ENCODE data around the gene SAMD7. TPM values are rescaled to one million over a fixed set of nuclear protein-coding genes. Genes with fewer than 3 reads are reported as not detected.

Gene SAMD7
- total RNA-seq, 2 donors from 2014 or later = not detected

- no peak overlapping the region for H3K4me3 ChIP-seq
- no peaks in the 10 kb centered on the region for H3K9me3 ChIP-seq
- DNase-seq (ENCODE audit: low spot score) = no peak
- no peaks in the 10 kb centered on the region for H3K27me3 ChIP-seq
- H3K4me1 ChIP-seq = no peaks in the 10 kb centered on the region
- peaks cover 77% of the 10 kb centered on the region for H3K36me3 ChIP-seq
- TF ChIP-seq, protein P1, sequence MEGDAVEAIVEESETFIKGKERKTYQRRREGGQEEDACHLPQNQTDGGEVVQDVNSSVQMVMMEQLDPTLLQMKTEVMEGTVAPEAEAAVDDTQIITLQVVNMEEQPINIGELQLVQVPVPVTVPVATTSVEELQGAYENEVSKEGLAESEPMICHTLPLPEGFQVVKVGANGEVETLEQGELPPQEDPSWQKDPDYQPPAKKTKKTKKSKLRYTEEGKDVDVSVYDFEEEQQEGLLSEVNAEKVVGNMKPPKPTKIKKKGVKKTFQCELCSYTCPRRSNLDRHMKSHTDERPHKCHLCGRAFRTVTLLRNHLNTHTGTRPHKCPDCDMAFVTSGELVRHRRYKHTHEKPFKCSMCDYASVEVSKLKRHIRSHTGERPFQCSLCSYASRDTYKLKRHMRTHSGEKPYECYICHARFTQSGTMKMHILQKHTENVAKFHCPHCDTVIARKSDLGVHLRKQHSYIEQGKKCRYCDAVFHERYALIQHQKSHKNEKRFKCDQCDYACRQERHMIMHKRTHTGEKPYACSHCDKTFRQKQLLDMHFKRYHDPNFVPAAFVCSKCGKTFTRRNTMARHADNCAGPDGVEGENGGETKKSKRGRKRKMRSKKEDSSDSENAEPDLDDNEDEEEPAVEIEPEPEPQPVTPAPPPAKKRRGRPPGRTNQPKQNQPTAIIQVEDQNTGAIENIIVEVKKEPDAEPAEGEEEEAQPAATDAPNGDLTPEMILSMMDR (IDR thresholded peaks at IDR 0.05) = no peak
- H3K27ac ChIP-seq = no peak overlapping the region
Observed at GRCh38 chr3:169984292-169984691, 72.9 kb downstream of the SAMD7 start.

Other genes with a start within 250 kb of the SAMD7 start
- gene MECOM, start 247.9 kb upstream of the SAMD7 start, total RNA-seq = 10 to 100 TPM; 11.1 to 17.6 TPM
- 10 to 100 TPM; 53.6 to 61.6 TPM for gene TERC, start 146.5 kb upstream of the SAMD7 start, total RNA-seq
- gene ACTRT3, start 142.0 kb upstream of the SAMD7 start, total RNA-seq = 1 to 10 TPM in 1 of 2 donors, under 1 TPM in 1; 0.30 to 1.4 TPM
- 10 to 100 TPM; 10.2 to 11.2 TPM for gene MYNN, start 138.2 kb upstream of the SAMD7 start, total RNA-seq
- under 1 TPM in 1 of 2 donors, not detected in 1; 0.43 TPM for gene LRRIQ4, start 98.7 kb upstream of the SAMD7 start, total RNA-seq
- gene LRRC34, start 98.7 kb upstream of the SAMD7 start, total RNA-seq = 1 to 10 TPM; 2.9 to 3.3 TPM
- not detected for gene LRRC31, start 41.6 kb upstream of the SAMD7 start, total RNA-seq
- 10 to 100 TPM; 29.5 to 31.2 TPM for gene SEC62, start 55.2 kb downstream of the SAMD7 start, total RNA-seq
- gene GPR160, start 126.4 kb downstream of the SAMD7 start, total RNA-seq = under 1 TPM; 0.75 to 0.96 TPM